ENCODE data around the gene PPP1CB.
A peak's percentile ranks its signal among the peaks of the same experiment; 100 is the strongest.
"Not testable (repeated sequence)": the region's sequence is repeated elsewhere in the genome, so short reads cannot be mapped to it uniquely, and the experiment has no call there.

PPP1CB gene

DNA sequence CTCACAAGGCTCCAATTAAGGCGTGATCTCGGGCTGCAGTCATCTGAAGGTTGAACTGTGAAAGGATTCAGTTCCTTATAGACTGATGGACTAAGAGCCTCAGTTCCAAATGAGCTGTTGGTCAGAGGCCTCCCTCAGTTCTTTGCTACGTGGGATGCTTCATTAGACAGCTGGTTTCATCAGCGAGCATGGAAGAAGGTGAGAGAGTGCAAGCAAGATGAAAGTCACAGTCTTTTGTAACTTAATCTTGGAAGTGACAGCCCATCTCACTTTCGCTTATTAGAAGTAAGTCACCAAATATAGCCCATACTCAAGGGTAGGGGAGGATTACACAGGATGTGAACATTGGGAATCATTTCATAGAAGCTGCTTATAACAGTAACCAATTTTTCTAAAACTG, 26.8 kb downstream of the PPP1CB start:
- Histone ChIP-seq H3K4me3 (ENCODE audit: extremely low read depth, insufficient read depth, low read length, poor library complexity, severe bottlenecking) (no peak overlapping the region), H3K4me1 (ENCODE audit: control insufficient read depth, insufficient read depth, low read length, poor library complexity, severe bottlenecking) (no peaks in the 10 kb centered on the region), H3K36me3 (ENCODE audit: control insufficient read depth, insufficient read depth, low read length) (peaks cover 54% of the 10 kb centered on the region), H3K27ac (ENCODE audit: low read depth, low read length, severe bottlenecking) (no peak overlapping the region), H3K9me3 (ENCODE audit: control insufficient read depth, low read length) (no peaks in the 10 kb centered on the region)
- WGBS, 2 experiments (ENCODE audit: insufficient coverage in 2 of 2): 93 to 98% methylated on average over 3 to 4 of the region's 5 CpGs

DNA sequence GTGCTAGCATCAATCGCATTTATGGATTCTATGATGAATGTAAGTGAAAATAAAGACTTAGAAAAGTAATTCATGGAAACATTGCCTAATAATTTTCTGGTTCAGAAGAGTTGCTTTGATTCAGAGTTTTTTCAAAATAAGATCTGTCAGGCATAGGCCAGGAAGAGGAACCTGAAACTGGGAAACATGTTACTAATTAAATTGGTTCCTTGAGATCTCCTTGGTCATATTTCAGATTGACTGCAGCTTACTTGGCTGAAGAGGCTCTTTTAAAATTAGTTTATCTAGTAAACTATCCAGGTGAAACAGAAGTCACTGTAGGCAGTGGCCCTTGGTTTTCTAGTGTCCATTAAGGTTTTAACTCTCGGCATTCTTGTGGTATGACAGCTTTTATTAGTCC, 27.4 kb downstream of the PPP1CB start:
- WGBS, 2 experiments (ENCODE audit: insufficient coverage in 2 of 2): 86% methylated on average over 1 of the region's 2 CpGs; no CpG with 5 or more reads in 1 of the 2 experiments
- Histone ChIP-seq H3K4me1 (ENCODE audit: control insufficient read depth, insufficient read depth, low read length, poor library complexity, severe bottlenecking) (no peaks in the 10 kb centered on the region), H3K36me3 (ENCODE audit: control insufficient read depth, insufficient read depth, low read length) (peaks cover 59% of the 10 kb centered on the region)

DNA sequence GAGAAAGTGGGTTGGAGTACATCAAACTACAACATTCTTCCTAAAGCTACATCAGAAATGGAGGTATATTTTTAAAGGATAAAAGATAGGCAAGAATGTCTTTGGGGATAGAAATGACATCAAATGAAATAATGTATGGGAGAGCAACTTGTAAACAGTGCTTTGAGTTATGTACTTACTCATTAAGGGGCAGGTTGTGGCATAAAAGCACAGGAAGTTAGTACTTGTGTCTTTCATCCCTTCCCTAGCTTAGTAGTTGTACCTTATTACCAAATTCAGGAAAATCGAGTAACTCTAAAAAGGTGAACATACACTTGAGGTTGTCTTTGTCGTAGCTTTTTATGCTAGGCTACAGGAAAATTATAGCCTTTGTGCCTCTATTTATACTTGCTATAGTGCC, 28.9 kb downstream of the PPP1CB start:
- H3K4me3 ChIP-seq (ENCODE audit: extremely low read depth, insufficient read depth, low read length, poor library complexity, severe bottlenecking): no peak overlapping the region
- H3K9me3 ChIP-seq (ENCODE audit: control insufficient read depth, low read length): no peaks in the 10 kb centered on the region
- WGBS, 2 experiments (ENCODE audit: insufficient coverage in 2 of 2): 88% methylated on average over 2 of the region's 2 CpGs; no CpG with 5 or more reads in 1 of the 2 experiments
- peaks cover 72% of the 10 kb centered on the region for H3K36me3 ChIP-seq (ENCODE audit: control insufficient read depth, insufficient read depth, low read length)
- H3K4me1 ChIP-seq (ENCODE audit: control insufficient read depth, insufficient read depth, low read length, poor library complexity, severe bottlenecking): no peaks in the 10 kb centered on the region
- no peak overlapping the region for H3K27ac ChIP-seq (ENCODE audit: low read depth, low read length, severe bottlenecking)

More for the DNA sequence above, 27.4 kb downstream of the PPP1CB start:
- Histone ChIP-seq H3K9me3 (ENCODE audit: control insufficient read depth, low read length) (no peaks in the 10 kb centered on the region), H3K27ac (ENCODE audit: low read depth, low read length, severe bottlenecking) (no peak overlapping the region), H3K4me3 (ENCODE audit: extremely low read depth, insufficient read depth, low read length, poor library complexity, severe bottlenecking) (no peak overlapping the region)

DNA sequence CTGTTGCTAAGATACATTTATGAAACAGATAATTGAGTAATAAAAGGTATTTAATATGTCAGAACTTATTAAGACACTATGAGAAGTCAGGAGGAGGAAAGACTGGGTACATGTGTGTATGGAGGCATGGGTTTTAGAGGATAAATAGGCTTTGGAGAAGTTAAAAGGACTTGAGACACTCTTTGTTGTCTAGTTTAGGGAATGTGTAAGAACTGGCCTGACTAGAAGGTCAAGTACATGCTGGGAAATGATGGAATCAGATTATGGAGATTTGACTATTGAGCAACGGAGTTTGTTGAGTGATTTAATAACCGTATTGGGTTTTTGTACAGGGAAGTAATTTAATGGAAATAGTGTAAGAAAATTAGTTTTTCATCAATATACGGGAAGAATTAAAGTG, 30.8 kb downstream of the PPP1CB start:
- Histone ChIP-seq H3K9me3 (ENCODE audit: control insufficient read depth, low read length) (no peaks in the 10 kb centered on the region), H3K27ac (ENCODE audit: low read depth, low read length, severe bottlenecking) (no peak overlapping the region), H3K4me3 (ENCODE audit: extremely low read depth, insufficient read depth, low read length, poor library complexity, severe bottlenecking) (no peak overlapping the region), H3K36me3 (ENCODE audit: control insufficient read depth, insufficient read depth, low read length) (peaks cover 82% of the 10 kb centered on the region), H3K4me1 (ENCODE audit: control insufficient read depth, insufficient read depth, low read length, poor library complexity, severe bottlenecking) (no peaks in the 10 kb centered on the region)
- 69 to 93% methylated on average over 2 to 3 of the region's 3 CpGs for WGBS, 2 experiments (ENCODE audit: insufficient coverage in 2 of 2)

DNA sequence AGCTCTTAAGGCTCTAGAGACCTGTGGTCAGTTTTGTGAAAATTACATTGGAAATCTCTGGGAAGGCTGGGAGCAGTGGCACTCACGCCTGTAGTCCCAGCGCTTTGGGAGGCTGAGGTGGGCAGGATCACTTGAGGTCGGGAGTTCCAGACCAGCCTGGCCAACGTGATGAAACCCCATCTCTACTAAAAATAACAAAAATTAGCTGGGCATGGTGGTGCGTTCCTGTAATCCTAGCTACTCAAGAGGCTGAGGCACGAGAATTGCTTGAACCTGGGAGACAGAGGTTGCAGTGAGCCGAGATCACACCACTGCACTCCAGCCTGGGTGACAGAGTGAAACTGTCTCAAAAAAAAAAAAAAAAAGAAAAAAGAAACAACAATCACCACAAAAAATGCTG, 32.9 kb downstream of the PPP1CB start:
- not testable (repeated sequence) for H3K4me3 ChIP-seq (ENCODE audit: extremely low read depth, insufficient read depth, low read length, poor library complexity, severe bottlenecking); H3K4me1 ChIP-seq (ENCODE audit: control insufficient read depth, insufficient read depth, low read length, poor library complexity, severe bottlenecking); H3K9me3 ChIP-seq (ENCODE audit: control insufficient read depth, low read length); H3K27ac ChIP-seq (ENCODE audit: low read depth, low read length, severe bottlenecking)
- WGBS, 2 experiments (ENCODE audit: insufficient coverage in 2 of 2): 90 to 91% methylated on average over 2 to 4 of the region's 7 CpGs
- peaks cover 80% of the 10 kb centered on the region for H3K36me3 ChIP-seq (ENCODE audit: control insufficient read depth, insufficient read depth, low read length)

DNA sequence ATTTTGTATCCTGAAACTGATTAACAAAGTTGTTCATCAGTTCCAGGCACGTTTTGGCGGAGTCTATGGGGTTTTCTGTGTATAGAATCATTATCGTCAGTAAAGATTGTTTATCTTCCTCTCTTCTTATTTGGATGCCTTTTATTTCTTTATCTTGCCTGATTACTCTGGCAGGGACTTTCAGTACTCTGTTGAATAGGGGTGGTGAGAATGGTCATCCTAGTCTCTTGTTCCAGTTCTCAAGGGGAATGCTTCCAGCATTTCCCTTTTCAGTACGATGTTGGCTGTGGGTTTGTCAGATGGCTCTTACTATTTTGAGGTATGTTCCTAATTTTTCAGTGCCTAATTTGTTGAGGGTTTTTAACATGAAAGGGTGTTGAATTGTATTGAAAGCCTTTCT, 45.0 kb downstream of the PPP1CB start:
- Histone ChIP-seq H3K4me3 (ENCODE audit: extremely low read depth, insufficient read depth, low read length, poor library complexity, severe bottlenecking) (no peak overlapping the region), H3K36me3 (ENCODE audit: control insufficient read depth, insufficient read depth, low read length) (peaks cover 65% of the 10 kb centered on the region), H3K27ac (ENCODE audit: low read depth, low read length, severe bottlenecking) (no peak overlapping the region), H3K9me3 (ENCODE audit: control insufficient read depth, low read length) (no peaks in the 10 kb centered on the region), H3K4me1 (ENCODE audit: control insufficient read depth, insufficient read depth, low read length, poor library complexity, severe bottlenecking) (no peaks in the 10 kb centered on the region)
- 100% methylated on average over 1 to 2 of the region's 4 CpGs for whole genome bisulfite sequencing, 2 experiments (ENCODE audit: insufficient coverage in 2 of 2)

DNA sequence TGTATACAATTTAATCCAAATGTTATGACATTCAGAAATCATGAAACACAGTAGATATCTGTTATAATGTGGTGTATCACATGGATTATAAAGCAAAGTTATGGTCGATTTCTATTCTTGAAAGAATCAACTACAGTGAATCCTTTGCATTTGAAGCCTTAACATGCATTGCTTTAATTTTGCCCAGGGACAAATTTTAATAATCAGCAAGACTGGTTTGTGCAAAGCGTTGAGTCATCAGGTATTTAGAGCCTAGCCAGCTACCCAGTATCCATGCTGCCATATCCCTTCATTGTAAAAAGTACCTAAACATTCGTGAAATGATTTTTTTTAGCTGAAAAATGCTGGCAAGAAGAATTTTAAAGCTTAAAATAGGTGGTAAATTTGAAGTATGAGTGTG, 50.1 kb downstream of the PPP1CB start:
- H3K9me3 ChIP-seq (ENCODE audit: control insufficient read depth, low read length): no peaks in the 10 kb centered on the region
- no peaks in the 10 kb centered on the region for H3K4me1 ChIP-seq (ENCODE audit: control insufficient read depth, insufficient read depth, low read length, poor library complexity, severe bottlenecking)
- H3K4me3 ChIP-seq (ENCODE audit: extremely low read depth, insufficient read depth, low read length, poor library complexity, severe bottlenecking): no peak overlapping the region
- H3K36me3 ChIP-seq (ENCODE audit: control insufficient read depth, insufficient read depth, low read length): peaks cover 57% of the 10 kb centered on the region
- 100% methylated on average over 1 to 2 of the region's 3 CpGs for WGBS, 2 experiments (ENCODE audit: insufficient coverage in 2 of 2)
- H3K27ac ChIP-seq (ENCODE audit: low read depth, low read length, severe bottlenecking): no peak overlapping the region

DNA sequence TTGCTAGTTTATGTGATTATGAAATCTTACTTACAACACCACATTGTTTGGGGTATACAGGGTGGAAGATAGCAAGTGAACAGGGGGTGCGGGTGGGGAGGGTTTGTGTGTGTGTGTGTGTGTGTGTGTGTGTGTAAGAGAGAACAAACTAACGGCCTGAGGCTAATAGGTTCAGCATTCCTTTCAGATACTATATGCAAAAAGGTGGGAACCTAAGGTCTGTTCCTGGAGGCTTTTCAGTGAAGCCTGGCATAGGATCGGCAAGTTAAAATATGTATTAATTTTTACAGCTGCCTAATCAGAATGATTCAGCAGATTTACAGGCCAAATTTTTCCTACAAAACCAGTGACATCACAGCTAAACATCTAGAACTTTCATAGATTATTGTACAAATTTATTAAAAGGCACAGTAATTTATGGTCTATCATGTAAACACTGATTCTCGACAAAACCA, 51.4 kb downstream of the PPP1CB start:
- Histone ChIP-seq H3K9me3 (ENCODE audit: control insufficient read depth, low read length) (no peaks in the 10 kb centered on the region), H3K4me3 (ENCODE audit: extremely low read depth, insufficient read depth, low read length, poor library complexity, severe bottlenecking) (no peak overlapping the region), H3K4me1 (ENCODE audit: control insufficient read depth, insufficient read depth, low read length, poor library complexity, severe bottlenecking) (no peaks in the 10 kb centered on the region), H3K27ac (ENCODE audit: low read depth, low read length, severe bottlenecking) (no peak overlapping the region), H3K36me3 (ENCODE audit: control insufficient read depth, insufficient read depth, low read length) (peaks cover 56% of the 10 kb centered on the region)
- WGBS, 2 experiments (ENCODE audit: insufficient coverage in 2 of 2): no CpG with 5 or more reads among the region's 4 CpGs

DNA sequence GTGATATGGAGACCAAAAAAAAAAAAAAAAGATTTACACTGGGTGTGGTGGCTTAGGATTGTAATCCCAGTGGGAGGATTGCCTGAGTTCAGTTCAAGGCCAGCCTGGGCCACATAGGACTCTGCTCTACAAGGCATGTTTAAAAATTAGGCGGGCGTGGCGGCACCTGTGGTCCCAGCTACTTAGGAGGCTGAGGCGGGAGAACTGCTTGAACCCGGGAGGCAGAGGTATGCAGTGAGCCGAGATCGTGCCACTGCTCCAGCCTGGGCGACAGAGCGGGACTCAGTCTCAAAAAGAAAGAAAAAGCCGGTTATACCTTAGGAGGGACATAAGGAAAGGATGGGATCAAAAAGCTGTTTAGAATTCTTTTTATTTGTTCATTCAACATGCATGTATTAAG, 58.3 kb downstream of the PPP1CB start:
- Histone ChIP-seq H3K36me3 (ENCODE audit: control insufficient read depth, insufficient read depth, low read length) (peaks cover 31% of the 10 kb centered on the region), H3K27ac (ENCODE audit: low read depth, low read length, severe bottlenecking) (peak overlapping the region; percentile 47), H3K4me1 (ENCODE audit: control insufficient read depth, insufficient read depth, low read length, poor library complexity, severe bottlenecking) (no peaks in the 10 kb centered on the region), H3K9me3 (ENCODE audit: control insufficient read depth, low read length) (no peaks in the 10 kb centered on the region), H3K4me3 (ENCODE audit: extremely low read depth, insufficient read depth, low read length, poor library complexity, severe bottlenecking) (peak overlapping the region; percentile 39)
- WGBS, 2 experiments (ENCODE audit: insufficient coverage in 2 of 2): 76 to 84% methylated on average over 8 to 10 of the region's 10 CpGs

DNA sequence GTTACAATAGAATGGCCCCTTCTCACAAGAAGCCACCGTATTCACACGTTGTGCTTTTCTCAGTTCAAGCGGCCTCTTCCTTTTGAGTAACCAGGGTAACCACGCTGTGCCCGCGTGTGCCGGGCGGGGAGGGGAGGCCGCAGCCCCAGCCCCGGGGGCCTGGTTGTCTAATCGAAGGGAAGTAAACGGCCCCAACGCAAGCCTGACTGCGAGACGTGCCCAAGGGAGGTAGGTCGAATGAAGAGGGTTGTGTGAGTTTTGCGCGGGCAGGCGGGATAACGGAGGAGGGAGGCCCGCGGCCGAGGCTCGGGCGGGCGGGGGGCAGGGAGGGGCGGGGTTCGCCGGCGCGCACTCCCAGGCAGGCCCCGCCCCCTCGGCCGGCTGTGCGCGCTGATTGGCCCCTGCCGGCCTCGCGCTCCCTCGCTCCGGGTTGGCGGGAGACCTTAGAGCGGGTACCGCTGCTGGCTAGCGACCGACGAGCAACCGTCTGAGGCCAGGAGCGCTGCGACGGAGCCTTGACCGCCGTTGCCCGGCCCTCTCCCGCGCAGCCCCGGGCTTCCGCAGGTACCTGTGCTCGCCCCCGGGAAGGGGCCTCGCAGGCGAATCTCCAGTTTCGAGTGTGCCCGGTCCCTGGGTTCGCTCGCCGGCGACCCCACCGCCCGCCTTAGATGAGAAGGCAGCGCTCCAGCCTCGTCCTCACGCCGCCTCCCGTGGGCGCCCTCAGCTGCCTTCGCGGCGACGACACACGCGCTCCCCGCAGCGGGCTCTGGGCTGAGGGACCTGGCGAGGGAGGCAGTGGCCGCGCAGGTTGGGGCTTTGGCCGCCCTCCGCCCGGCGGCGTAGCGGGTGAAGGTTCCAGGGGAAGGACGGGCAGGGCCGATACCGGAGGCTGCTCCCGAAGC, 59.0 kb downstream of the PPP1CB start, which contains the start of gene SPDYA:
TSS of gene SPDYA (plus strand) at position 451 of the 902 bp plus-strand sequence. CDS start 5,181 bp downstream, outside the sequence.
- 21 to 29% methylated on average over 41 to 90 of the region's 97 CpGs for whole genome bisulfite sequencing, 2 experiments (ENCODE audit: insufficient coverage in 2 of 2)
- Histone ChIP-seq H3K4me1 (ENCODE audit: control insufficient read depth, insufficient read depth, low read length, poor library complexity, severe bottlenecking) (no peaks in the 10 kb centered on the region), H3K4me3 (ENCODE audit: extremely low read depth, insufficient read depth, low read length, poor library complexity, severe bottlenecking) (peak within 1 kb of the TSS; percentile 39), H3K36me3 (ENCODE audit: control insufficient read depth, insufficient read depth, low read length) (peaks cover 24% of the 10 kb centered on the region), H3K27ac (ENCODE audit: low read depth, low read length, severe bottlenecking) (peak within 1 kb of the TSS; percentile 47), H3K9me3 (ENCODE audit: control insufficient read depth, low read length) (no peaks in the 10 kb centered on the region)

DNA sequence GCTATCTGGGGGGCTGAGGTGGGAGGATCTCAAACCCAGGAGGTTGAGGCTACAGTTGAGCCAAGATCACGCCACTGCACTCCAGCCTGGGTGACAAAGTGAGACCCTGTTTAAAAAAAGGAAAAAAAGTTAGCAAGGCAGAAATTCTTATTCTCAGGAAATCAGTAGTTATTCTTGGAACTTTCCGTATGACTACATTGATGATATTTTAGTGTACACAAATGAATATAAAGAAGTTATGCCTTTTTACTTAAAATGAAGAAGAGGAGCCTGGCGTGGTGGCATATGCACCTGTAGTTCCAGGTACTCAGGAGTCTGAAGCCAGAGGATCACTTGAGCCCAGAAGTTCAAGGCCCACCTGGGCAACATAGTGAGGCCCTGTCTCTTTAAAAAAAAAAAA, 66.4 kb downstream of the PPP1CB start:
- no peaks in the 10 kb centered on the region for H3K4me1 ChIP-seq (ENCODE audit: control insufficient read depth, insufficient read depth, low read length, poor library complexity, severe bottlenecking)
- no peak overlapping the region for H3K27ac ChIP-seq (ENCODE audit: low read depth, low read length, severe bottlenecking)
- H3K4me3 ChIP-seq (ENCODE audit: extremely low read depth, insufficient read depth, low read length, poor library complexity, severe bottlenecking): no peak overlapping the region
- 67 to 100% methylated on average over 1 to 2 of the region's 3 CpGs for WGBS, 2 experiments (ENCODE audit: insufficient coverage in 2 of 2)
- H3K9me3 ChIP-seq (ENCODE audit: control insufficient read depth, low read length): no peaks in the 10 kb centered on the region
- H3K36me3 ChIP-seq (ENCODE audit: control insufficient read depth, insufficient read depth, low read length): no peaks in the 10 kb centered on the region
